Raji (cell line): ENCODE data around the gene CACNA1C.

Experiments used
- POLR2A ChIP-seq: IDR thresholded peaks from 2 replicates; pipeline ENCODE4 v1.6.1; 2011; ENCODE audit warnings: low read depth, low read length, control low read depth; ENCODE audit not compliant: insufficient read depth

CACNA1C gene

DNA sequence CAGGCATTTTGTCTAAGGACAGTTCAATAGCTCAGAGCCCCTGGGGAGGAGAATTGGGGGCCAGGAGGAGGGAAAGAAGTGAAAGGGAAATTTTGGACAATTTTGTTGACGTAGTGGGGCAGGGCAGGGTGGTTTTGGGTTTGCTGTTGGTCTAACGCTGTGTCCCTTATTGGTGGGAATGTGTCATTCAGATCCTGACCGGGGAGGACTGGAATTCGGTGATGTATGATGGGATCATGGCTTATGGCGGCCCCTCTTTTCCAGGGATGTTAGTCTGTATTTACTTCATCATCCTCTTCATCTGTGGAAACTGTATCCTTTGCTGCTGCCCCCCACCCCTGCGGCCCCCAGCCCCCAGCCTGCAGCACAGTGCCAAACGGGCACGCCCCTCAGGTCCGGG lies 529.8 kb downstream of the CACNA1C start:
- no peak for TF ChIP-seq POLR2A

GRCh38 chr12:2583091-2583497 lies 530.3 kb downstream of the CACNA1C start:
- TF ChIP-seq POLR2A: no peak

DNA sequence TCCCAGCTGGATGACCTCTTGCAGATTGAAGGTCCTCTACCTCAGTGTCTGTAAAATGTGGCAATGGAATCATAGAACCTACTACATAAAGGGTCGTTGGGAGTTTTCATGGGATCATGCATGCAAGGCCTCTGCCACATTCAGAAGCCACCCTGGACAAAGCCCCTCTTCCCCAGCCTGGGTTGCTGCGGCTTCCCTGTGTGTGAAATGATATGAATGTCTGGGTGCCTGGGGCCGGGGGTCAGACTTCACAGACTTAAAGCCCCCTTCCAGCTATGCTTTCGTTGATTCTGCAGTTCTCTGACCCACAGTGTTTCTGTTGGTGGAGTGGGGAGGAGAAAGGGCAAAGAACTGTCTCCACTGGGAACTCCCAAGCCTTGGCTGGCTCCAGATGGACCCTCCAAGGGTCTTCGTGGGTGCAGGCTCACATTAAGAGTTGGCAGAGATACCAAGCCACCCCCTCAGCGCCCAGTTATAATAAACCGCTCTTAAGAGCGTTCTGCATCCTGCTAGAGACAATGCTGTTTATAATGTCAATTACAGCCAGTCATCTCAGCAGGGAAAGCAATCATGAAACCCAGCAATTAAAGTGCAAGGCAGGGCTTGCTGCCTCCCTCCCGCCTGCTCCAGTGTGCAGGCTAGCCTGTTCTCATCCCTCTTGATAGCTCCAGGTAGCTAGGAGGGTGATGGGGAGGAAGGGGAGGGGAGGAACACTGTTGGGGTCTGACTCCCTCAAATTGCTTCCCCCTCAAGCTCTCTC lies 531.0 kb downstream of the CACNA1C start:
- TF ChIP-seq POLR2A: no peak

- TF ChIP-seq POLR2A: no peak
These were observed 533.6 kb downstream of the CACNA1C start for GRCh38 chr12:2586156-2587038.

DNA sequence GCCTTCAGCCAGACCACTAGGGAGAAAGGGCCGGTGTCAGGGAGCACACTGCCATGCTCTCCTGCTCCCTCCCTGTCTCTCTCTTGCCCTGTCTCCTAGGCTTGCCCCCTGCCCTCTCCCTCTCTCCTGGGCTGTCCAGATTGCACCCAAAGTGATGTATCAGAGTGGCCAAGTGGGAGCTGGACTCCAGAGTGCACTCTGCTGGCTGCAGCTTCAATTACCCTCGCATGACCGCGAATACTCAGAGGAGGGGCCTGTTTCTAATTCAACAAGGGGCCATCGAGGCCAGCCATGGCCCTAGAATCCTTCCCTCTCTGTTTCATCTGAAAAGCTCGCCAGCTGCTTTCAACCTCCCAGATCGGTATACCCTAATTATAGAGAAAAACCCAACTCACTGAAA lies 535.6 kb downstream of the CACNA1C start:
- no peak for TF ChIP-seq POLR2A

- TF ChIP-seq POLR2A: no peak
These were observed 536.6 kb downstream of the CACNA1C start for GRCh38 chr12:2589381-2589780.

DNA sequence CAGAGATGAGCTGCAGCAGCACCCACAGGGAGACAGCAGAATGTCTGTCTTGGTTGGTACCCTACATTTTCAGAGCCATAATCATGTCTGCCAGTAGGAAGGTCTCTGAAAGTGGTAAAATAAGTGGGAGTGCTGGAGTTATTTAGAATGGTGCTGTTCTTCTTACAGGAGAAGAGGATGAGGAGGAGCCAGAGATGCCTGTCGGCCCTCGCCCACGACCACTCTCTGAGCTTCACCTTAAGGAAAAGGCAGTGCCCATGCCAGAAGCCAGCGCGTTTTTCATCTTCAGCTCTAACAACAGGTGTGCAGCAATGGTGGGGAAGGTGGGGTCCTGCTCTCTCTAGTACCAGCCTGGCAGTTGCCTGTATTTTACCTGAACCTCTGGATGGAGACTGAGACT lies 540.3 kb downstream of the CACNA1C start:
- TF ChIP-seq POLR2A: no peak

DNA sequence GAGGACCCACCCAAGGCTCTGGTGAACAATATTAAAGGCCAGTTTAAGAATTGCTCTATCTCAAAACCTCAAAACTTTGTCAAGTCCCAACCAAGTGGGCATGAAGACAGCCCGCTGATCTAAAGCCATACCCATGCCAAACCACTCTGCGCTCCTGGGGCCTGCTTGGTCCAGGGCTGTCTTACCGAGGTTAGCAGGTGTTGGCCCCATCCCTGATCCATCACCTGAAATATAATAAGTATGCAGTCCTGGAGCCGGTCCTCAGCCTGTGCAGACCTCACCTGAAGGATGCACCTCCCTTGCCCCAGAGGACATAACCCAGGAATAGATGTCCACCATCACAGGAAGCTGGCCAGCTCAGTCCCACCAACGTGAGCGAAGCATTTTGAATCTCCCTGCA lies 543.7 kb downstream of the CACNA1C start:
- TF ChIP-seq POLR2A: no peak

GRCh38 chr12:2605301-2605700 lies 552.5 kb downstream of the CACNA1C start:
- no peak for TF ChIP-seq POLR2A

DNA sequence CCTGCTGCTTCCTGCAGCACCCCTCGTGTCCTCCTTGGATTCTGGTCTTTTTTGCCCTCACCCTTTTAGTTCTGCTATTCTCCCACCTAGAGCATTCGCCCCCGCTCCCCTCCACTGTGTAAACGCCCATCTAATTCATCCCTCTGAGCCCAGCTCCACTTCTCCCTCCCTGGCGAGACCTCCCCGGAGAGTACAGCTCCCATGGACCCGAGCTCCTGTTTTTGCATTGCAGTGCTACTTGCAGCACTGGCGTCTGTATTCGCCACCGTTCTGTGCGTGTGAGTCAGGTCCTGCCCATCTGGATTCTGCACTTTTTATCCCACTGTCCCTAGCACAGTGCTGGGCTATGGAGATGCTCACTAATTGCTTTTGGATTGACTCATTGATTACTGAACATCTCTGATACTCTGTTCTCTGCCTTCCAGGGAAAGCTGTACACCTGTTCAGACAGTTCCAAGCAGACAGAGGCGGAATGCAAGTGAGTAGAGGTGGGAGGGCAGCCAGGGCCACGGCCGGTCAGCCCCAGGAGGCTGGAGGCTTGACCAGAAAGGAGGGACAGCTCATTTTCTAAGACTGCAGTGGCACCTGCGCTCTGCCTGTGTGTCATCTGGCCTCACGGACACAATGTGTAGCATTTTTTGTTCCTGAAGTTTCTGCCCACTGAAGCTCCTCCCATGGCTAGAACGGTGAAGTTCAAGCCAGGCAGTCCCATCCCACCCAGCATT lies 553.6 kb downstream of the CACNA1C start:
- no peak for TF ChIP-seq POLR2A

- no peak for TF ChIP-seq POLR2A
These were observed 555.3 kb downstream of the CACNA1C start for GRCh38 chr12:2607881-2608607.

DNA sequence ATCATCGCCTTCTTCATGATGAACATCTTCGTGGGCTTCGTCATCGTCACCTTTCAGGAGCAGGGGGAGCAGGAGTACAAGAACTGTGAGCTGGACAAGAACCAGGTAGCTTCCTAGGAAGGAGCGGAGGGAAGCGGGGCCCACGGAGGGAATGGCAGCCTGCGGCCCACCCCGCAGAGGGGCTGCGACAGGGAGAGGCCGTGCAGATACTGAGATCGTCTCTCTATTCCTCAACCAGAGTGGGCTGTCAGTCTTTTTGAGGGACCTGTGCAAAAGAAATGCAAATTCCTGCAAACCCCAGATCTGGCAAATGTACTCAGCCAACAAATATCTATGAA lies 555.8 kb downstream of the CACNA1C start:
- TF ChIP-seq POLR2A: no peak

GRCh38 chr12:2609020-2609419 lies 556.2 kb downstream of the CACNA1C start:
- no peak for TF ChIP-seq POLR2A

GRCh38 chr12:2610358-2610757 lies 557.6 kb downstream of the CACNA1C start:
- no peak for TF ChIP-seq POLR2A
